Stimulated activated naive CD8-positive, alpha-beta T cell treated with anti-CD3 and anti-CD28 coated beads, Interleukin-15, Interleukin-2, amounts not matched to agents 100 ng/mL and 50 ng/mL, for 24 hours (primary cell): ENCODE measurements around the gene NDUFB10.

Source experiments
- H3K27ac Mint-ChIP-seq: one replicate; pipeline ENCODE4 v1.8.0; 2021; ENCODE audit warnings: mild to moderate bottlenecking, mixed read lengths
- H3K27me3 Mint-ChIP-seq: one replicate; pipeline ENCODE4 v1.8.0; 2021; ENCODE audit warnings: mixed read lengths
- H3K36me3 Mint-ChIP-seq: one replicate; pipeline ENCODE4 v1.8.0; 2021; ENCODE audit warnings: low read depth, mixed read lengths
- H3K4me1 Mint-ChIP-seq: one replicate; pipeline ENCODE4 v1.8.0; 2021; ENCODE audit warnings: low read depth, mixed read lengths
- H3K4me3 Mint-ChIP-seq: one replicate; pipeline ENCODE4 v1.8.0; 2021; ENCODE audit warnings: mild to moderate bottlenecking, mixed read lengths
- H3K9me3 Mint-ChIP-seq: one replicate; pipeline ENCODE4 v1.8.0; 2021; ENCODE audit warnings: mixed read lengths

NDUFB10 gene

GRCh38 chr16:1980030-1980769 is 20.9 kb downstream of the NDUFB10 start:
- Mint-ChIP-seq H3K4me3 (no peak overlapping the region), H3K27me3 (peaks cover 25% of the 10 kb centered on the region), H3K36me3 (peaks cover 13% of the 10 kb centered on the region), H3K4me1 (peaks cover 16% of the 10 kb centered on the region), H3K9me3 (no peaks in the 10 kb centered on the region), H3K27ac (no peak overlapping the region)

GRCh38 chr16:1980770-1981087 is 21.4 kb downstream of the NDUFB10 start:
- Mint-ChIP-seq H3K9me3 (no peaks in the 10 kb centered on the region), H3K27ac (no peak overlapping the region), H3K4me3 (no peak overlapping the region), H3K36me3 (peaks cover 11% of the 10 kb centered on the region), H3K4me1 (peaks cover 21% of the 10 kb centered on the region), H3K27me3 (peaks cover 25% of the 10 kb centered on the region)

- Mint-ChIP-seq H3K27ac (peak within 1 kb of the TSS; percentile 11), H3K4me1 (peaks cover 21% of the 10 kb centered on the region), H3K27me3 (peaks cover 25% of the 10 kb centered on the region), H3K4me3 (peak within 1 kb of the TSS; percentile 28), H3K9me3 (no peaks in the 10 kb centered on the region), H3K36me3 (peaks cover 8% of the 10 kb centered on the region)
Observed at GRCh38 chr16:1981398-1981836, 22.1 kb downstream of the NDUFB10 start, which contains the start of gene NOXO1. NOXO1 (minus strand) TSS chr16:1981469; CDS start chr16:1981179, 290 bp downstream.

GRCh38 chr16:1982013-1982433 is 22.7 kb downstream of the NDUFB10 start:
- no peak overlapping the region for H3K4me3 Mint-ChIP-seq
- H3K36me3 Mint-ChIP-seq: peaks cover 12% of the 10 kb centered on the region
- peaks cover 21% of the 10 kb centered on the region for H3K4me1 Mint-ChIP-seq
- peaks cover 25% of the 10 kb centered on the region for H3K27me3 Mint-ChIP-seq
- H3K9me3 Mint-ChIP-seq: no peaks in the 10 kb centered on the region
- H3K27ac Mint-ChIP-seq: no peak overlapping the region

GRCh38 chr16:1982991-1983543 is 23.7 kb downstream of the NDUFB10 start:
- H3K9me3 Mint-ChIP-seq: no peaks in the 10 kb centered on the region
- H3K36me3 Mint-ChIP-seq: peaks cover 7% of the 10 kb centered on the region
- no peak overlapping the region for H3K27ac Mint-ChIP-seq
- H3K27me3 Mint-ChIP-seq: peaks cover 28% of the 10 kb centered on the region
- peaks cover 21% of the 10 kb centered on the region for H3K4me1 Mint-ChIP-seq
- H3K4me3 Mint-ChIP-seq: peak overlapping the region; percentile 73

GRCh38 chr16:1983544-1984346 is 24.4 kb downstream of the NDUFB10 start, which contains the start of gene GFER:
GFER (plus strand) TSS chr16:1984193; CDS start chr16:1984219, 26 bp downstream.
- Mint-ChIP-seq H3K27me3 (peaks cover 32% of the 10 kb centered on the region), H3K9me3 (no peaks in the 10 kb centered on the region), H3K27ac (peak within 1 kb of the TSS; percentile 72)

GRCh38 chr16:1984347-1985225 is 25.2 kb downstream of the NDUFB10 start:
- peak overlapping the region; percentile 72 for H3K27ac Mint-ChIP-seq
- no peaks in the 10 kb centered on the region for H3K9me3 Mint-ChIP-seq
- peak overlapping the region; percentile 86 for H3K4me3 Mint-ChIP-seq
- peaks cover 39% of the 10 kb centered on the region for H3K27me3 Mint-ChIP-seq
- peaks cover 7% of the 10 kb centered on the region for H3K36me3 Mint-ChIP-seq
- H3K4me1 Mint-ChIP-seq: peaks cover 18% of the 10 kb centered on the region

More at GRCh38 chr16:1983544-1984346, 24.4 kb downstream of the NDUFB10 start, which contains the start of gene GFER:
- peaks cover 7% of the 10 kb centered on the region for H3K36me3 Mint-ChIP-seq
- peaks cover 21% of the 10 kb centered on the region for H3K4me1 Mint-ChIP-seq
- peak within 1 kb of the TSS; percentile 86 for H3K4me3 Mint-ChIP-seq

GRCh38 chr16:1985466-1986150 is 26.3 kb downstream of the NDUFB10 start:
- H3K4me1 Mint-ChIP-seq: peaks cover 21% of the 10 kb centered on the region
- peak overlapping the region; percentile 86 for H3K4me3 Mint-ChIP-seq
- H3K27me3 Mint-ChIP-seq: peaks cover 37% of the 10 kb centered on the region
- peaks cover 7% of the 10 kb centered on the region for H3K36me3 Mint-ChIP-seq
- H3K27ac Mint-ChIP-seq: no peak overlapping the region
- no peaks in the 10 kb centered on the region for H3K9me3 Mint-ChIP-seq

GRCh38 chr16:1987198-1987597 is 27.9 kb downstream of the NDUFB10 start:
- Mint-ChIP-seq H3K4me3 (no peak overlapping the region), H3K36me3 (peaks cover 7% of the 10 kb centered on the region), H3K4me1 (peaks cover 26% of the 10 kb centered on the region), H3K27ac (no peak overlapping the region), H3K27me3 (peaks cover 28% of the 10 kb centered on the region), H3K9me3 (no peaks in the 10 kb centered on the region)

- Mint-ChIP-seq H3K36me3 (peaks cover 7% of the 10 kb centered on the region), H3K27ac (no peak within 1 kb of the TSS), H3K4me3 (peak within 1 kb of the TSS; percentile 66), H3K27me3 (peaks cover 17% of the 10 kb centered on the region), H3K4me1 (peaks cover 29% of the 10 kb centered on the region), H3K9me3 (no peaks in the 10 kb centered on the region)
Observed at GRCh38 chr16:1989209-1990100, 30.1 kb downstream of the NDUFB10 start, which contains the start of gene SYNGR3. SYNGR3 (plus strand) TSS chr16:1989970; CDS start chr16:1990103, 133 bp downstream.

GRCh38 chr16:1990101-1990350 is 30.7 kb downstream of the NDUFB10 start:
- H3K4me3 Mint-ChIP-seq: no peak overlapping the region
- H3K4me1 Mint-ChIP-seq: peaks cover 29% of the 10 kb centered on the region
- H3K36me3 Mint-ChIP-seq: peaks cover 7% of the 10 kb centered on the region
- no peak overlapping the region for H3K27ac Mint-ChIP-seq
- H3K9me3 Mint-ChIP-seq: no peaks in the 10 kb centered on the region
- H3K27me3 Mint-ChIP-seq: peaks cover 17% of the 10 kb centered on the region

GRCh38 chr16:1990351-1991134 is 31.2 kb downstream of the NDUFB10 start:
- Mint-ChIP-seq H3K4me1 (peaks cover 24% of the 10 kb centered on the region), H3K4me3 (peak overlapping the region; percentile 66), H3K27ac (peak overlapping the region; percentile 78), H3K36me3 (peaks cover 11% of the 10 kb centered on the region), H3K9me3 (no peaks in the 10 kb centered on the region), H3K27me3 (peaks cover 17% of the 10 kb centered on the region)
